H1 (cell line): ENCODE measurements around the gene MTCL3.

ENCODE experiments used
- CTCF ChIA-PET: fragments of 300-600 bp; sonication (Branson Sonifier 250); formaldehyde crosslinking; loops from one replicate; lab custom pipeline; 2021; ENCODE audit not compliant: partially characterized antibody; lab: Charles Lee
- POLR2A ChIA-PET: fragments of 300-600 bp; sonication (Branson Sonifier 250); formaldehyde crosslinking; loops from one replicate; lab custom pipeline; 2021; ENCODE audit warnings: inconsistent platforms; ENCODE audit not compliant: partially characterized antibody; lab: Charles Lee
- DNase-seq, 2 experiments: peaks; one replicate each; pipeline versions ENCODE4 v3.0.0 to v3.0.0-alpha.2; 2010 to 2022; ENCODE audit warnings: low spot score in 2 of 2, low read depth in 1 of 2, mixed read lengths in 1 of 2
- FAIRE-seq: peaks from 2 replicates; lab custom pipeline; 2011; peaks lifted over from hg19 to GRCh38; lab: Jason Lieb, UNC
- H2AFZ ChIP-seq: 2 replicates; pipeline ENCODE4 v1.8.1; 2012; ENCODE audit warnings: low read length, inconsistent platforms
- H2AK5ac ChIP-seq: 2 replicates; pipeline ENCODE4 v1.6.1; 2013; ENCODE audit warnings: low read depth, low read length
- H2BK120ac ChIP-seq: replicated peaks from 2 replicates; pipeline ENCODE3; 2013; ENCODE audit warnings: low read depth, low read length, inconsistent platforms
- H2BK12ac ChIP-seq: 2 replicates; pipeline ENCODE4 v1.6.1; 2013; ENCODE audit warnings: low read depth, low read length
- H2BK15ac ChIP-seq: 2 replicates; pipeline ENCODE4 v1.6.1; 2013; ENCODE audit warnings: low read length
- H2BK20ac ChIP-seq: 2 replicates; pipeline ENCODE4 v1.6.1; 2013; ENCODE audit warnings: low read length
- H2BK5ac ChIP-seq: 2 replicates; pipeline ENCODE4 v1.6.1; 2013; ENCODE audit warnings: low read depth, low read length
- H3K14ac ChIP-seq: 2 replicates; pipeline ENCODE4 v1.6.1; 2013; ENCODE audit warnings: inconsistent platforms; ENCODE audit not compliant: insufficient read length
- H3K18ac ChIP-seq: 2 replicates; pipeline ENCODE4 v1.6.1; 2013; ENCODE audit warnings: low read length; ENCODE audit errors: extremely low read depth
- H3K23ac ChIP-seq: 2 replicates; pipeline ENCODE4 v1.6.1; 2013; ENCODE audit warnings: inconsistent platforms; ENCODE audit not compliant: insufficient read length
- H3K23me2 ChIP-seq: 2 replicates; pipeline ENCODE4 v1.6.1; 2013; ENCODE audit warnings: low read depth, low read length
- H3K27ac ChIP-seq: 2 replicates; pipeline ENCODE4 v1.6.1; 2011; ENCODE audit warnings: low read depth, low read length, inconsistent platforms
- H3K27me3 ChIP-seq, 4 experiments: replicated peaks in 1 of 4; 1 replicate in 1 of 4; 2 replicates in 3 of 4; pipeline versions ENCODE4 v1.6.1 to v1.8.1; 2011 to 2013; ENCODE audit warnings: low read length in 3 of 4, mild to moderate bottlenecking in 3 of 4, inconsistent platforms in 2 of 4, mixed read lengths in 2 of 4, moderate library complexity in 1 of 4; ENCODE audit not compliant: control insufficient read depth in 3 of 4, insufficient read depth in 3 of 4; ENCODE audit errors: extremely low read depth in 1 of 4
- H3K36me3 ChIP-seq, 4 experiments: 2 replicates each; pipeline versions ENCODE4 v1.6.1 to v1.8.1; 2011 to 2013; ENCODE audit warnings: mild to moderate bottlenecking in 4 of 4, low read length in 3 of 4, moderate library complexity in 2 of 4, control low read depth in 1 of 4, inconsistent platforms in 1 of 4; ENCODE audit not compliant: insufficient read depth in 4 of 4, control insufficient read depth in 2 of 4
- H3K4ac ChIP-seq: replicated peaks from 2 replicates; pipeline ENCODE3; 2013; ENCODE audit warnings: low read length, low read depth, mixed read lengths, inconsistent platforms; ENCODE audit not compliant: insufficient read length
- H3K4me1 ChIP-seq, 4 experiments: replicated peaks in 1 of 4; 1 replicate in 1 of 4; 2 replicates in 3 of 4; pipeline versions ENCODE4 v1.6.1 to v1.8.1; 2011 to 2013; ENCODE audit warnings: low read length in 3 of 4, inconsistent platforms in 2 of 4, mixed read lengths in 1 of 4; ENCODE audit not compliant: insufficient read depth in 4 of 4, control insufficient read depth in 3 of 4
- H3K4me2 ChIP-seq, 2 experiments: 2 replicates each; pipeline versions ENCODE4 v1.6.1 to v1.8.1; 2011 to 2013; ENCODE audit warnings: low read depth in 2 of 2, low read length in 2 of 2, control low read depth in 1 of 2, inconsistent platforms in 1 of 2, mild to moderate bottlenecking in 1 of 2; ENCODE audit not compliant: insufficient read depth in 1 of 2
- H3K4me3 ChIP-seq, 4 experiments: fragments of 200-600, 300-600 bp in 1 of 4; sonication (generic), shearing (Covaris generic), sonication (Bioruptor Twin) in 1 of 4; 2 replicates each; pipeline versions ENCODE4 v1.5.1 to v1.8.1; 2011 to 2016; ENCODE audit warnings: low read length in 4 of 4, low read depth in 3 of 4, control low read depth in 2 of 4, inconsistent platforms in 2 of 4, mild to moderate bottlenecking in 2 of 4, mixed read lengths in 1 of 4, moderate library complexity in 1 of 4; ENCODE audit not compliant: insufficient read depth in 2 of 4; ENCODE audit errors: extremely low read depth in 1 of 4
- H3K56ac ChIP-seq: replicated peaks from 2 replicates; pipeline ENCODE3; 2013; ENCODE audit warnings: low read depth, mild to moderate bottlenecking, mixed read lengths, low read length, inconsistent platforms; ENCODE audit not compliant: insufficient read length
- H3K79me1 ChIP-seq: 2 replicates; pipeline ENCODE4 v1.6.1; 2013; ENCODE audit warnings: low read depth, low read length, control low read depth
- H3K79me2 ChIP-seq, 2 experiments: 2 replicates each; pipeline versions ENCODE4 v1.6.1 to v1.8.1; 2012 to 2013; ENCODE audit warnings: low read length in 2 of 2, mild to moderate bottlenecking in 2 of 2, inconsistent platforms in 1 of 2; ENCODE audit not compliant: insufficient read depth in 2 of 2, control insufficient read depth in 1 of 2
- H3K9ac ChIP-seq, 4 experiments: replicated peaks in 1 of 4; 1 replicate in 1 of 4; 2 replicates in 3 of 4; pipeline versions ENCODE4 v1.6.1 to v1.8.1; 2011 to 2013; ENCODE audit warnings: low read depth in 3 of 4, low read length in 3 of 4, control low read depth in 2 of 4, mild to moderate bottlenecking in 2 of 4, moderate library complexity in 2 of 4, inconsistent platforms in 1 of 4; ENCODE audit errors: extremely low read depth in 1 of 4
- H3K9me3 ChIP-seq, 2 experiments: 2 replicates each; pipeline versions ENCODE4 v1.6.1 to v1.8.1; 2012 to 2013; ENCODE audit warnings: mild to moderate bottlenecking in 2 of 2, moderate library complexity in 2 of 2, control low read depth in 1 of 2, inconsistent platforms in 1 of 2, low read depth in 1 of 2, low read length in 1 of 2, mixed read lengths in 1 of 2; ENCODE audit not compliant: insufficient read depth in 2 of 2
- H4K20me1 ChIP-seq, 2 experiments: replicated peaks in 1 of 2; 2 replicates each; pipeline versions ENCODE3 to v1.8.1; 2011 to 2013; ENCODE audit warnings: inconsistent platforms in 2 of 2, low read length in 2 of 2, mild to moderate bottlenecking in 1 of 2; ENCODE audit not compliant: insufficient read depth in 2 of 2, control insufficient read depth in 1 of 2
- H4K5ac ChIP-seq: 2 replicates; pipeline ENCODE4 v1.6.1; 2013; ENCODE audit warnings: low read length, low read depth, mixed read lengths, inconsistent platforms; ENCODE audit not compliant: insufficient read length
- H4K8ac ChIP-seq: 2 replicates; pipeline ENCODE4 v1.8.0; 2013; ENCODE audit warnings: mild to moderate bottlenecking, moderate library complexity, low read length, inconsistent platforms; ENCODE audit not compliant: insufficient read depth; ENCODE audit errors: extremely low read depth
- H4K91ac ChIP-seq: replicated peaks from 2 replicates; pipeline ENCODE3; 2013; ENCODE audit warnings: low read length, mixed read lengths, inconsistent platforms; ENCODE audit not compliant: insufficient read length
- ASH2L ChIP-seq: fragments of 200-600, 300-600 bp; sonication (generic); IDR thresholded peaks from one replicate; pipeline ENCODE4 v1.7.1; 2017; ENCODE audit warnings: low read length
- EP300 ChIP-seq, 2 experiments: IDR thresholded peaks; 1 replicate in 1 of 2; 2 replicates in 1 of 2; pipeline ENCODE4 v1.6.1; 2011 to 2012; ENCODE audit warnings: low read depth in 2 of 2, low read length in 2 of 2, mild to moderate bottlenecking in 2 of 2, borderline replicate concordance in 1 of 2, inconsistent platforms in 1 of 2, moderate library complexity in 1 of 2
- GTF2F1 ChIP-seq: IDR thresholded peaks from 2 replicates; pipeline ENCODE4 v1.6.1; 2012; ENCODE audit warnings: low read depth, low read length, improper control_type of control experiment, borderline replicate concordance
- HDAC6 ChIP-seq: IDR thresholded peaks from one replicate; pipeline ENCODE4 v1.7.1; 2012; ENCODE audit warnings: low read depth, mild to moderate bottlenecking, inconsistent platforms, low read length, moderate library complexity
- NRF1 ChIP-seq: IDR thresholded peaks from 2 replicates; pipeline ENCODE4 v1.6.1; 2011; ENCODE audit warnings: mild to moderate bottlenecking, low read depth, low read length, improper control_type of control experiment
- PHF8 ChIP-seq: fragments of 200-600 bp; sonication (generic); conservative IDR thresholded peaks from 2 replicates; pipeline ENCODE4 v1.7.1; 2012; ENCODE audit warnings: low read depth, mild to moderate bottlenecking, inconsistent platforms, low read length, moderate library complexity
- TAF1 ChIP-seq: IDR thresholded peaks from 2 replicates; pipeline ENCODE4 v1.6.1; 2011; ENCODE audit warnings: mild to moderate bottlenecking, low read depth, low read length
- YY1 ChIP-seq: IDR thresholded peaks from 2 replicates; pipeline ENCODE4 v1.6.1; 2011; ENCODE audit warnings: low read depth, mild to moderate bottlenecking, low read length
- WGBS, 2 experiments: shearing (Covaris generic) in 1 of 2; methylation state at CpG; one replicate each; pipeline versions ENCODE4 v1.1.6 to v1.1.7; 2013 to 2015; ENCODE audit warnings: low lambda C conversion rate in 2 of 2, mixed read lengths in 2 of 2, inconsistent platforms in 1 of 2, low coverage in 1 of 2, missing lambda C conversion rate in 1 of 2; ENCODE audit not compliant: insufficient replicate concordance in 2 of 2, insufficient coverage in 1 of 2, insufficient read length in 1 of 2; ENCODE audit errors: extremely low coverage in 1 of 2, missing lambda C conversion rate in 1 of 2; 5-methylcytosine and 5-hydroxymethylcytosine counted together

The MTCL3 gene

GRCh38 chr6:127519469-127519785 is 292 bp upstream of the MTCL3 start:
- no peak for TF ChIP-seq GTF2F1
- peak; percentile 19; the same call in 1 of the 2 replicates for TF ChIP-seq PHF8
- no peak for TF ChIP-seq HDAC6
- peak; percentile 76; the same call in 1 of the 2 replicates for TF ChIP-seq YY1
- TF ChIP-seq TAF1, result peak; percentile 26; the same call in 1 of the 2 replicates
- TF ChIP-seq NRF1, result no peak
- TF ChIP-seq EP300 (IDR thresholded peaks at IDR 0.05; ENCODE audit: borderline replicate concordance in 1 of 2, low read depth in 2 of 2, low read length in 2 of 2), result no peak
- peak; percentile 67 for TF ChIP-seq ASH2L
- peaks cover 0 to 7% (median 2%) of the 10 kb centered on the region in 4 experiments; a peak in 4 of 7 replicates for H3K4me1 ChIP-seq
- FAIRE-seq (no peak), DNase-seq (no peak)
- ChIA-PET CTCF (interaction anchor here (1.1 to 11.2 kb wide), 7 partner anchors 11 to 55 kb away, joined by 3 to 221 read pairs (median 8); partner anchors contain the start of gene KIAA0408), POLR2A (interaction anchor here (1.5 to 2.6 kb wide), 4 partner anchors 36 to 253 kb away, joined by 3 to 8 read pairs (median 4); partner anchors contain the start of gene RNF146)
- WGBS, 2 experiments, result 0% methylated on average over 10 of the region's 10 CpGs; no CpG with 5 or more reads in 1 of the 2 experiments
- no peak overlapping the region for H3K18ac ChIP-seq
- H3K27me3 ChIP-seq, result peaks cover 0 to 4% (median 2%) of the 10 kb centered on the region in 4 experiments; a peak in 4 of 7 replicates
- no peak overlapping the region for H4K91ac ChIP-seq
- H3K79me1 ChIP-seq, result no peaks in the 10 kb centered on the region
- H3K9me3 ChIP-seq, result no peaks in the 10 kb centered on the region
- H2AFZ ChIP-seq, result peak overlapping the region; percentile 98
- no peak overlapping the region for H4K5ac ChIP-seq
- no peak overlapping the region for H2BK5ac ChIP-seq
- H3K14ac ChIP-seq, result no peak overlapping the region
- H2BK15ac ChIP-seq, result no peak overlapping the region
- H3K79me2 ChIP-seq, result peaks cover 0 to 9% of the 10 kb centered on the region in 2 experiments; a peak in 1 of 4 replicates
- H3K4me3 ChIP-seq, result peak overlapping the region; percentile 54 to 87 (median 82)
- no peak overlapping the region for H2BK120ac ChIP-seq
- peak overlapping the region; percentile 69 to 79 for H3K4me2 ChIP-seq
- H3K27ac ChIP-seq, result peak overlapping the region; percentile 36; the same call in 1 of the 2 replicates
- H3K36me3 ChIP-seq, result no peaks in the 10 kb centered on the region
- H2BK20ac ChIP-seq, result no peak overlapping the region
- H2BK12ac ChIP-seq, result no peak overlapping the region
- H3K56ac ChIP-seq, result no peak overlapping the region
- H3K9ac ChIP-seq, result peak overlapping the region; percentile 4 to 82 (median 59)
- no peak overlapping the region for H3K4ac ChIP-seq
- H2AK5ac ChIP-seq, result no peak overlapping the region
- H4K20me1 ChIP-seq, result peaks cover 2 to 9% of the 10 kb centered on the region in 2 experiments
- H3K23me2 ChIP-seq, result peaks cover 19% of the 10 kb centered on the region; the same call in 1 of the 2 replicates
- H4K8ac ChIP-seq, result no peak overlapping the region
- H3K23ac ChIP-seq, result no peak overlapping the region
